GM13976 (cell line): ENCODE measurements around the gene LMOD3.

Experiments
- DNase-seq: peaks from one replicate; pipeline ENCODE4 v3.0.0; 2012; ENCODE audit warnings: low spot score
- CTCF ChIP-seq: IDR thresholded peaks from 2 replicates; pipeline ENCODE4 v1.5.1; 2012; ENCODE audit warnings: borderline replicate concordance, mild to moderate bottlenecking; ENCODE audit not compliant: insufficient read depth; ENCODE audit errors: extremely low read depth, missing control alignments, control extremely low read depth
- in situ Hi-C: fragments of 300-500 bp; cut with MboI; formaldehyde crosslinking; loops from one replicate; pipeline ENCODE4 v1.12.0; 2022; ENCODE audit warnings: low sequenced_read_pairs, mixed read lengths, inconsistent platforms; ENCODE audit not compliant: unreplicated experiment

Gene LMOD3

GRCh38 chr3:69143612-69144011 is 21.2 kb upstream of the LMOD3 start:
- in situ Hi-C loops, result no loop called here
- no peak for DNase-seq
- no peak for TF ChIP-seq CTCF

- in situ Hi-C loops, result no loop called here
- no peak for DNase-seq
- TF ChIP-seq CTCF, result no peak
Observed at GRCh38 chr3:69142797-69143454, 20.5 kb upstream of the LMOD3 start.

DNA sequence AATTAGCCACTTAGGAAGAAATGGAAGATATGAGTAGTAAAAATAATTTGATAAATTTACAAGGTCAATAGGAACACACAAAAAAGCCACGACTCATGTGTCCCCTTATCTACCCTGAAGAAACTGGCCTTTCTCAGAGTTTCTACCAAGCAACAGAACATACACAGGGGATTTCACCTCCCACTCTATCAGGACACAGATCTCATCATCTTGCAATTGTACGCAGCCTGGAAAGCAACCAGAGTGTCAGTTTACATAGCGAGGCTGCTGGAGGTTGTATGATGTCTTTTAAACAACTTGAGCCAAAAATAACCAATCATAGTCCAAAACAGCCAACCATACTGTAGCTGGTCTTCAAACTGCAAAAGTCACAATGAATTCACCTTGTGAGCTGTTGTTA is 19.7 kb upstream of the LMOD3 start:
- no peak for TF ChIP-seq CTCF
- DNase-seq, result no peak
- in situ Hi-C loops, result no loop called here

DNA sequence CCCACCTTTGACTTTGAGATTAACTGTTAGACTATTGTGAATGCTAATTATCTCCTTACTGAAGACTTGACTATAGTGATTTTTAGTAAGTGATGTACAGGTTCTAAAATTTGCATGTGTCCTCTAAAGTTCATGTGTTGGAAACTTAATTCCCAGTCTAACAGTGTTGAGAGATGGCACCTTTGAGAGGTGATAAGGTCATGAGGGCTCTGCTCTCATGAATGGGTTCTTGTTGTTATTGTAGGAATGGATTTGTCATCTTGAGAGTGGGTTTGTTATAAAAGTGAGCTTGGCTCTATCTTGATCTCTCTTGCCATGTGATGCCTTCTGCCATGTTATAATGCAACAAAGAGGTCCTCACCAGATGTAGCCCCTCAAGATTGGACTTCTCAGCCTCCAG is 18.9 kb upstream of the LMOD3 start:
- in situ Hi-C loops, result no loop called here
- DNase-seq, result no peak
- TF ChIP-seq CTCF, result no peak

GRCh38 chr3:69137412-69137811 is 15.0 kb upstream of the LMOD3 start:
- TF ChIP-seq CTCF, result no peak
- in situ Hi-C loops, result no loop called here
- no peak for DNase-seq

DNA sequence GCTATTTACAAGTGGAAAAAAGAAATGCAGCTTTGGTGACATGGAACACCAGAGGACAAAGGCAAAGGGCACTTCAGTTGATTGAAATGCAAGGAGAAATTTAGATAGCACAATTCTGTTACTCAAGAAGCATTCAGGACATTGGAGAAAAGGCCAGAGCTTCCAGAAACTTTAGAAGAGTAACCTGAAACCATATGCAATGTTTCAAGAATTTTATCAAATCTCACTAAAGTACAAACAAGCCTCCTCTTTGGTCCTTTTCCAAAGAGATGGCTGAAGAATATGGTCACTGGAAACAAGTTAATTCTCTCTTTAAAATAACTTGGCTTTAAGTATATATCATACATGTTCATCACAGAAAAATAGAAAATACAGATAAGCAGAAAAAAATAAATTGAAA is 14.6 kb upstream of the LMOD3 start:
- no peak for TF ChIP-seq CTCF
- in situ Hi-C loops, result no loop called here
- no peak for DNase-seq
